KMS-11 (cell line): Measurements from ENCODE around the gene KDM2B.
A peak's percentile ranks its signal among the peaks of the same experiment; 100 is the strongest.

Experiments used
- H2AFZ ChIP-seq: fragments of 200-600 bp; sonication (generic); 2 replicates; pipeline ENCODE4 v1.6.1; 2016; ENCODE audit warnings: antibody characterized with exemption, mixed run types, low read depth
- H3K27ac ChIP-seq: fragments of 200-600 bp; sonication (generic); 2 replicates; pipeline ENCODE4 v1.6.1; 2016; ENCODE audit warnings: mild to moderate bottlenecking, mixed run types
- H3K27me3 ChIP-seq: fragments of 200-600 bp; sonication (generic); 2 replicates; pipeline ENCODE4 v1.6.1; 2017; ENCODE audit warnings: mild to moderate bottlenecking, low read depth, mixed run types, moderate library complexity; ENCODE audit not compliant: insufficient read depth
- H3K36me3 ChIP-seq: fragments of 200-600 bp; sonication (generic); 2 replicates; pipeline ENCODE4 v1.6.1; 2017; ENCODE audit warnings: mild to moderate bottlenecking, mixed run types; ENCODE audit not compliant: insufficient read depth
- H3K4me1 ChIP-seq: fragments of 200-600 bp; sonication (generic); 2 replicates; pipeline ENCODE4 v1.6.1; 2016; ENCODE audit warnings: mild to moderate bottlenecking, low read depth, mixed run types; ENCODE audit not compliant: poor library complexity, severe bottlenecking
- H3K4me2 ChIP-seq: fragments of 200-600 bp; sonication (generic); 2 replicates; pipeline ENCODE4 v1.7.0; 2016; ENCODE audit warnings: mild to moderate bottlenecking, mixed run types
- H3K4me3 ChIP-seq: fragments of 200-600 bp; sonication (generic); IDR thresholded peaks from 2 replicates; pipeline ENCODE4 v1.6.1; 2017; ENCODE audit warnings: low read depth, low read length, mixed read lengths; ENCODE audit not compliant: insufficient read depth
- H3K79me2 ChIP-seq: fragments of 200-600 bp; sonication (generic); 2 replicates; pipeline ENCODE4 v1.6.1; 2016; ENCODE audit warnings: low read depth, mixed run types; ENCODE audit not compliant: insufficient read depth
- H3K9ac ChIP-seq: fragments of 200-600 bp; sonication (generic); 2 replicates; pipeline ENCODE4 v1.6.1; 2016; ENCODE audit warnings: mild to moderate bottlenecking, mixed run types
- H4K20me1 ChIP-seq: fragments of 200-600 bp; sonication (generic); 2 replicates; pipeline ENCODE4 v1.6.1; 2016; ENCODE audit warnings: mild to moderate bottlenecking, mixed run types; ENCODE audit not compliant: insufficient read depth
- CTCF ChIP-seq: fragments of 200-600 bp; sonication (generic); conservative IDR thresholded peaks from 2 replicates; pipeline ENCODE4 v1.6.1; 2017; ENCODE audit warnings: low read depth, mild to moderate bottlenecking, antibody characterized with exemption, low read length, moderate library complexity, mixed read lengths

The KDM2B gene

GRCh38 chr12:121582583-121583333 is 1.9 kb upstream of the KDM2B start:
- H3K4me1 ChIP-seq = no peaks in the 10 kb centered on the region
- H3K27me3 ChIP-seq = no peaks in the 10 kb centered on the region
- H4K20me1 ChIP-seq = no peaks in the 10 kb centered on the region
- H2AFZ ChIP-seq = no peak overlapping the region
- no peaks in the 10 kb centered on the region for H3K79me2 ChIP-seq
- H3K4me2 ChIP-seq = no peak overlapping the region
- H3K27ac ChIP-seq = no peak overlapping the region
- no peaks in the 10 kb centered on the region for H3K36me3 ChIP-seq
- TF ChIP-seq CTCF = no peak
- no peak overlapping the region for H3K9ac ChIP-seq
- H3K4me3 ChIP-seq = no peak overlapping the region

- H3K9ac ChIP-seq = no peak overlapping the region
- no peak overlapping the region for H3K4me2 ChIP-seq
- no peaks in the 10 kb centered on the region for H3K79me2 ChIP-seq
- no peaks in the 10 kb centered on the region for H3K27me3 ChIP-seq
- H3K27ac ChIP-seq = no peak overlapping the region
- no peak overlapping the region for H2AFZ ChIP-seq
- no peak overlapping the region for H3K4me3 ChIP-seq
- no peaks in the 10 kb centered on the region for H4K20me1 ChIP-seq
- no peaks in the 10 kb centered on the region for H3K36me3 ChIP-seq
- H3K4me1 ChIP-seq = no peaks in the 10 kb centered on the region
- TF ChIP-seq CTCF = no peak
Observed at GRCh38 chr12:121581686-121582429, 1.0 kb upstream of the KDM2B start.

- Histone ChIP-seq H3K4me2 (peak overlapping the region; percentile 76), H3K79me2 (no peaks in the 10 kb centered on the region), H3K27me3 (no peaks in the 10 kb centered on the region), H4K20me1 (no peaks in the 10 kb centered on the region), H3K4me3 (no peak overlapping the region), H3K27ac (peak overlapping the region; percentile 78), H3K4me1 (no peaks in the 10 kb centered on the region), H3K9ac (peak overlapping the region; percentile 83), H3K36me3 (no peaks in the 10 kb centered on the region), H2AFZ (peak overlapping the region; percentile 52; the same call in 1 of the 2 replicates)
- no peak for TF ChIP-seq CTCF
Observed at GRCh38 chr12:121579981-121580868, 598 bp downstream of the KDM2B start.

- Histone ChIP-seq H3K4me3 (no peak overlapping the region), H3K36me3 (no peaks in the 10 kb centered on the region), H3K4me2 (peak overlapping the region; percentile 76), H3K27ac (peak overlapping the region; percentile 78), H2AFZ (peak overlapping the region; percentile 52), H3K9ac (peak overlapping the region; percentile 83), H3K79me2 (no peaks in the 10 kb centered on the region), H3K27me3 (no peaks in the 10 kb centered on the region), H4K20me1 (no peaks in the 10 kb centered on the region), H3K4me1 (no peaks in the 10 kb centered on the region)
- no peak for TF ChIP-seq CTCF
Observed at GRCh38 chr12:121579190-121579791, 1.5 kb downstream of the KDM2B start.
